ENCODE data around the gene RCOR1.

RCOR1 gene

GRCh38 chr14:102699416-102700110, 107.1 kb downstream of the RCOR1 start:
- in situ Hi-C loops (cut with HindIII; ENCODE audit: low sequenced_read_pairs): no loop called here

GRCh38 chr14:102708494-102708893, 116.0 kb downstream of the RCOR1 start:
- in situ Hi-C loops (cut with HindIII; ENCODE audit: low sequenced_read_pairs): no loop called here

- in situ Hi-C loops (cut with HindIII; ENCODE audit: low sequenced_read_pairs): no loop called here
Measured at GRCh38 chr14:102711207-102711606, 118.8 kb downstream of the RCOR1 start.

GRCh38 chr14:102711946-102712345, 119.5 kb downstream of the RCOR1 start:
- in situ Hi-C loops (cut with HindIII; ENCODE audit: low sequenced_read_pairs): no loop called here

GRCh38 chr14:102717276-102717675, 124.8 kb downstream of the RCOR1 start:
- in situ Hi-C loops (cut with HindIII; ENCODE audit: low sequenced_read_pairs): no loop called here

GRCh38 chr14:102722646-102723045, 130.2 kb downstream of the RCOR1 start:
- in situ Hi-C loops (cut with HindIII; ENCODE audit: low sequenced_read_pairs): no loop called here

GRCh38 chr14:102723650-102724049, 131.2 kb downstream of the RCOR1 start:
- in situ Hi-C loops (cut with HindIII; ENCODE audit: low sequenced_read_pairs): no loop called here

GRCh38 chr14:102726191-102726949, 133.9 kb downstream of the RCOR1 start:
- in situ Hi-C loops (cut with HindIII; ENCODE audit: low sequenced_read_pairs): no loop called here

- in situ Hi-C loops (cut with HindIII; ENCODE audit: low sequenced_read_pairs): no loop called here
Measured at GRCh38 chr14:102727336-102728095, 135.1 kb downstream of the RCOR1 start.

GRCh38 chr14:102728501-102728900, 136.1 kb downstream of the RCOR1 start:
- in situ Hi-C loops (cut with HindIII; ENCODE audit: low sequenced_read_pairs): no loop called here

- in situ Hi-C loops (cut with HindIII; ENCODE audit: low sequenced_read_pairs): no loop called here
Measured at GRCh38 chr14:102729268-102729667, 136.8 kb downstream of the RCOR1 start.

- in situ Hi-C loops (cut with HindIII; ENCODE audit: low sequenced_read_pairs): no loop called here
Measured at GRCh38 chr14:102729825-102730224, 137.4 kb downstream of the RCOR1 start.

GRCh38 chr14:102731101-102731870, 138.8 kb downstream of the RCOR1 start:
- in situ Hi-C loops (cut with HindIII; ENCODE audit: low sequenced_read_pairs): no loop called here

GRCh38 chr14:102731871-102732800, 139.7 kb downstream of the RCOR1 start:
- in situ Hi-C loops (cut with HindIII; ENCODE audit: low sequenced_read_pairs): no loop called here

GRCh38 chr14:102732924-102733323, 140.5 kb downstream of the RCOR1 start:
- in situ Hi-C loops (cut with HindIII; ENCODE audit: low sequenced_read_pairs): no loop called here

- in situ Hi-C loops (cut with HindIII; ENCODE audit: low sequenced_read_pairs): no loop called here
Measured at GRCh38 chr14:102733326-102733725, 140.9 kb downstream of the RCOR1 start.

- in situ Hi-C loops (cut with HindIII; ENCODE audit: low sequenced_read_pairs): no loop called here
Measured at GRCh38 chr14:102734436-102734835, 142.0 kb downstream of the RCOR1 start.

- in situ Hi-C loops (cut with HindIII; ENCODE audit: low sequenced_read_pairs): no loop called here
Measured at GRCh38 chr14:102736956-102737355, 144.5 kb downstream of the RCOR1 start.

- in situ Hi-C loops (cut with HindIII; ENCODE audit: low sequenced_read_pairs): no loop called here
Measured at GRCh38 chr14:102737402-102738372, 145.2 kb downstream of the RCOR1 start.

Data from endothelial cell of hepatic sinusoid (primary cell).